GM21723 (cell line): ENCODE data around the gene BST1.
"Not testable (repeated sequence)": the region's sequence is repeated elsewhere in the genome, so short reads cannot be mapped to it uniquely, and the experiment has no call there.

ENCODE experiments used
- ATAC-seq: cut with Tn5 transposase; IDR thresholded peaks from one replicate; pipeline ENCODE4 v1.9.1; 2021; ENCODE audit warnings: mild to moderate bottlenecking, moderate library complexity; ENCODE audit not compliant: unreplicated experiment

Gene BST1

GRCh38 chr4:15740764-15741404 is 38.0 kb downstream of the BST1 start:
- no peak for ATAC-seq

GRCh38 chr4:15742083-15742582 is 39.3 kb downstream of the BST1 start:
- no peak for ATAC-seq

- no peak for ATAC-seq
Measured at GRCh38 chr4:15742637-15743036, 39.8 kb downstream of the BST1 start.

- ATAC-seq = no peak
Measured at GRCh38 chr4:15744016-15744545, 41.2 kb downstream of the BST1 start.

- ATAC-seq = no peak
Measured at GRCh38 chr4:15746110-15746509, 43.2 kb downstream of the BST1 start.

- no peak for ATAC-seq
Measured at GRCh38 chr4:15749001-15749400, 46.1 kb downstream of the BST1 start.

- no peak for ATAC-seq
Measured at GRCh38 chr4:15751153-15751552, 48.3 kb downstream of the BST1 start.

- ATAC-seq = no peak
Measured at GRCh38 chr4:15753081-15753480, 50.2 kb downstream of the BST1 start.

- no peak for ATAC-seq
Measured at GRCh38 chr4:15753786-15754185, 50.9 kb downstream of the BST1 start.

GRCh38 chr4:15754323-15754722 is 51.5 kb downstream of the BST1 start:
- ATAC-seq = no peak

GRCh38 chr4:15755321-15756155 is 52.7 kb downstream of the BST1 start:
- ATAC-seq = peak; percentile 33

GRCh38 chr4:15756361-15756861 is 53.5 kb downstream of the BST1 start:
- ATAC-seq = peak; percentile 81

- ATAC-seq = no peak
Measured at GRCh38 chr4:15757054-15757453, 54.2 kb downstream of the BST1 start.

GRCh38 chr4:15758294-15758693 is 55.4 kb downstream of the BST1 start:
- ATAC-seq = no peak

- ATAC-seq = not testable (repeated sequence)
Measured at GRCh38 chr4:15762460-15762859, 59.6 kb downstream of the BST1 start.

- ATAC-seq = no peak
Measured at GRCh38 chr4:15765391-15765790, 62.5 kb downstream of the BST1 start.

GRCh38 chr4:15765910-15766697 is 63.2 kb downstream of the BST1 start:
- peak; percentile 77 for ATAC-seq

- no peak for ATAC-seq
Measured at GRCh38 chr4:15766821-15767220, 64.0 kb downstream of the BST1 start.

- no peak for ATAC-seq
Measured at GRCh38 chr4:15769202-15769601, 66.3 kb downstream of the BST1 start.

GRCh38 chr4:15771216-15772058 is 68.6 kb downstream of the BST1 start:
- ATAC-seq = peak; percentile 86
